GM18519 (cell line): ENCODE data around the gene BRAT1.
"Not testable (repeated sequence)": the region's sequence is repeated elsewhere in the genome, so short reads cannot be mapped to it uniquely, and the experiment has no call there.

Experiments
- ATAC-seq: cut with Tn5 transposase; IDR thresholded peaks from one replicate; pipeline ENCODE4 v1.9.1; 2021; ENCODE audit warnings: mild to moderate bottlenecking, moderate library complexity; ENCODE audit not compliant: unreplicated experiment, low FRiP score

BRAT1 gene

GRCh38 chr7:2555121-2556052, at the start of gene BRAT1:
Gene BRAT1 (minus strand): TSS chr7:2555524. CDS start chr7:2554431, 1,093 bp downstream.
- peak; percentile 40 for ATAC-seq

- no peak for ATAC-seq
Measured at GRCh38 chr7:2604608-2605174, 49.4 kb upstream of the BRAT1 start.

- no peak for ATAC-seq
Measured at GRCh38 chr7:2603044-2603965, 48.0 kb upstream of the BRAT1 start.

GRCh38 chr7:2602406-2603043, 47.2 kb upstream of the BRAT1 start:
- no peak for ATAC-seq

GRCh38 chr7:2601907-2602306, 46.6 kb upstream of the BRAT1 start:
- ATAC-seq = no peak

GRCh38 chr7:2601065-2601464, 45.7 kb upstream of the BRAT1 start:
- ATAC-seq = no peak

- no peak for ATAC-seq
Measured at GRCh38 chr7:2598154-2598823, 43.0 kb upstream of the BRAT1 start.

- no peak for ATAC-seq
Measured at GRCh38 chr7:2597273-2597640, 41.9 kb upstream of the BRAT1 start.

- ATAC-seq = no peak
Measured at GRCh38 chr7:2596464-2597272, 41.3 kb upstream of the BRAT1 start.

- no peak for ATAC-seq
Measured at GRCh38 chr7:2595258-2595860, 40.0 kb upstream of the BRAT1 start.

- ATAC-seq = no peak
Measured at GRCh38 chr7:2594599-2594998, 39.3 kb upstream of the BRAT1 start.

- no peak for ATAC-seq
Measured at GRCh38 chr7:2593036-2593727, 37.9 kb upstream of the BRAT1 start.

GRCh38 chr7:2592375-2592865, 37.1 kb upstream of the BRAT1 start:
- ATAC-seq = no peak

GRCh38 chr7:2589941-2590340, 34.6 kb upstream of the BRAT1 start:
- not testable (repeated sequence) for ATAC-seq

- no peak for ATAC-seq
Measured at GRCh38 chr7:2589341-2589740, 34.0 kb upstream of the BRAT1 start.

- no peak for ATAC-seq
Measured at GRCh38 chr7:2587778-2588177, 32.5 kb upstream of the BRAT1 start.

GRCh38 chr7:2587134-2587533, 31.8 kb upstream of the BRAT1 start:
- ATAC-seq = no peak
